Measurements from ENCODE around the gene SCAMP2.

DNA sequence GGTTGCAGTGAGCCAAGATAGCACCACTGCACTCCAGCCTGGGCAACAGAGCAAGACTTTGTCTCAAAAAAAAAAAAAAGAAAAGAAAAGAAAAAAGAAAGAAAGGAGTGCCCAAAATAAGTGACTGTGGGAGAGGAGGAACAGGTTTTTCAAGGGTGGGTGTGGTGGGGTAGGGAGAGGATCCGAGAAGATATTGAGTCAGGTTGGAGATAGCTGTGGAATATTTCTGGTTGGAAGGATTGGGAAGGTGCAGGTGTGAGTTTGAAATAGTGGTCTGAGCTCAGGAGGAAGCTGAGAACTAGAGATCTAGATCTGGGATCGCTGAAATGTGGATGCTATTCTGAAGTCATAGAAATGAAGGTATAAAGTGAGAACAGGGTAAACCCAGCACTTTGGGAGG lies 7.8 kb downstream of the SCAMP2 start:
- TF ChIP-seq, protein P1, sequence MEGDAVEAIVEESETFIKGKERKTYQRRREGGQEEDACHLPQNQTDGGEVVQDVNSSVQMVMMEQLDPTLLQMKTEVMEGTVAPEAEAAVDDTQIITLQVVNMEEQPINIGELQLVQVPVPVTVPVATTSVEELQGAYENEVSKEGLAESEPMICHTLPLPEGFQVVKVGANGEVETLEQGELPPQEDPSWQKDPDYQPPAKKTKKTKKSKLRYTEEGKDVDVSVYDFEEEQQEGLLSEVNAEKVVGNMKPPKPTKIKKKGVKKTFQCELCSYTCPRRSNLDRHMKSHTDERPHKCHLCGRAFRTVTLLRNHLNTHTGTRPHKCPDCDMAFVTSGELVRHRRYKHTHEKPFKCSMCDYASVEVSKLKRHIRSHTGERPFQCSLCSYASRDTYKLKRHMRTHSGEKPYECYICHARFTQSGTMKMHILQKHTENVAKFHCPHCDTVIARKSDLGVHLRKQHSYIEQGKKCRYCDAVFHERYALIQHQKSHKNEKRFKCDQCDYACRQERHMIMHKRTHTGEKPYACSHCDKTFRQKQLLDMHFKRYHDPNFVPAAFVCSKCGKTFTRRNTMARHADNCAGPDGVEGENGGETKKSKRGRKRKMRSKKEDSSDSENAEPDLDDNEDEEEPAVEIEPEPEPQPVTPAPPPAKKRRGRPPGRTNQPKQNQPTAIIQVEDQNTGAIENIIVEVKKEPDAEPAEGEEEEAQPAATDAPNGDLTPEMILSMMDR (IDR thresholded peaks at IDR 0.05): no peak
- no peak for TF ChIP-seq EZH2 (IDR thresholded peaks at IDR 0.05; ENCODE audit: borderline replicate concordance, insufficient read depth, low read depth, low read length, poor library complexity, severe bottlenecking)

Data from B cell (primary cell).